RWPE2 (cell line): ENCODE results near the gene RELCH.

Source experiments
- ATAC-seq: fragments of 200-7000 bp; cut with Tn5 transposase; 3 replicates; pipeline ENCODE4 v1.9.1; 2021; ENCODE audit warnings: low read depth
- DNase-seq: peaks from one replicate; pipeline ENCODE4 v3.0.0-alpha.2; 2020; ENCODE audit warnings: low spot score
- H3K27ac ChIP-seq: fragments of 450-650 bp; 2 replicates; pipeline ENCODE4 v1.5.1; 2017; ENCODE audit warnings: mild to moderate bottlenecking; ENCODE audit not compliant: poor library complexity, severe bottlenecking
- H3K27me3 ChIP-seq: fragments of 250-450 bp; sonication (Bioruptor Pico); 2 replicates; pipeline ENCODE4 v1.5.1; 2021; ENCODE audit warnings: mild to moderate bottlenecking, moderate library complexity; ENCODE audit not compliant: insufficient read depth, poor library complexity, severe bottlenecking
- H3K36me3 ChIP-seq: fragments of 250-450 bp; sonication (Bioruptor Pico); 2 replicates; pipeline ENCODE4 v1.5.1; 2020; ENCODE audit warnings: low read depth, mild to moderate bottlenecking, moderate library complexity
- H3K4me1 ChIP-seq: fragments of 250-450 bp; sonication (Bioruptor Pico); 2 replicates; pipeline ENCODE4 v1.5.1; 2021; ENCODE audit warnings: mild to moderate bottlenecking, moderate library complexity; ENCODE audit not compliant: insufficient read depth, poor library complexity, severe bottlenecking
- H3K4me3 ChIP-seq: fragments of 250-450 bp; sonication (Bioruptor Pico); 2 replicates; pipeline ENCODE4 v1.5.1; 2021; ENCODE audit warnings: mild to moderate bottlenecking, moderate library complexity; ENCODE audit not compliant: severe bottlenecking
- H3K9me3 ChIP-seq: fragments of 250-450 bp; sonication (Bioruptor Pico); 2 replicates; pipeline ENCODE4 v1.5.1; 2021; ENCODE audit warnings: mild to moderate bottlenecking, moderate library complexity; ENCODE audit not compliant: severe bottlenecking
- TF ChIP-seq, protein P1 (sequence below): fragments of 450-650 bp; IDR thresholded peaks from one replicate; pipeline ENCODE4 v1.5.1; 2017; ENCODE audit warnings: mild to moderate bottlenecking, moderate library complexity; ENCODE audit not compliant: poor library complexity, severe bottlenecking

The RELCH gene

DNA sequence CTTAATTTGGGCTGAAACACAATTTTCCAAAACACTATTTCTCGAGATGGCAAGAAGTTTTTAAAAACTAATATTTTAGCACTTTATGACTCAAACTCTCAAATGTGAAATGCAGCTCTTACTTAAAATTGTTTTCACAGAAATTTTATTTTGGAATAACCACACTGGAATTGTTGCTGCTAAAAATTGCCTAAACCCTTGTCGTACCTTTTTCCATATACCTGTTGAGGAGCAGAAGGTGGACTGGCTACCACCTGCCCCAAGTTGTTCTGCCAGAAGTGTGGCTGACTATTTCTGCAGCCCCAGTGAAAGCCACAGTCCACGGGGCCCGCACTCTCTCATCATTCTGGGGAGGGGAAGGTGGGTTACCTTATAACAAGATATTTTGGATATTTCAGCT, 161.4 kb downstream of the RELCH start:
- H3K4me1 ChIP-seq = no peaks in the 10 kb centered on the region
- no peak overlapping the region for H3K27ac ChIP-seq
- H3K9me3 ChIP-seq = no peaks in the 10 kb centered on the region
- DNase-seq (no peak), ATAC-seq (no peak)
- TF ChIP-seq, protein P1, sequence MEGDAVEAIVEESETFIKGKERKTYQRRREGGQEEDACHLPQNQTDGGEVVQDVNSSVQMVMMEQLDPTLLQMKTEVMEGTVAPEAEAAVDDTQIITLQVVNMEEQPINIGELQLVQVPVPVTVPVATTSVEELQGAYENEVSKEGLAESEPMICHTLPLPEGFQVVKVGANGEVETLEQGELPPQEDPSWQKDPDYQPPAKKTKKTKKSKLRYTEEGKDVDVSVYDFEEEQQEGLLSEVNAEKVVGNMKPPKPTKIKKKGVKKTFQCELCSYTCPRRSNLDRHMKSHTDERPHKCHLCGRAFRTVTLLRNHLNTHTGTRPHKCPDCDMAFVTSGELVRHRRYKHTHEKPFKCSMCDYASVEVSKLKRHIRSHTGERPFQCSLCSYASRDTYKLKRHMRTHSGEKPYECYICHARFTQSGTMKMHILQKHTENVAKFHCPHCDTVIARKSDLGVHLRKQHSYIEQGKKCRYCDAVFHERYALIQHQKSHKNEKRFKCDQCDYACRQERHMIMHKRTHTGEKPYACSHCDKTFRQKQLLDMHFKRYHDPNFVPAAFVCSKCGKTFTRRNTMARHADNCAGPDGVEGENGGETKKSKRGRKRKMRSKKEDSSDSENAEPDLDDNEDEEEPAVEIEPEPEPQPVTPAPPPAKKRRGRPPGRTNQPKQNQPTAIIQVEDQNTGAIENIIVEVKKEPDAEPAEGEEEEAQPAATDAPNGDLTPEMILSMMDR = no peak
- H3K4me3 ChIP-seq = no peak overlapping the region
- H3K36me3 ChIP-seq = no peaks in the 10 kb centered on the region
- no peaks in the 10 kb centered on the region for H3K27me3 ChIP-seq

DNA sequence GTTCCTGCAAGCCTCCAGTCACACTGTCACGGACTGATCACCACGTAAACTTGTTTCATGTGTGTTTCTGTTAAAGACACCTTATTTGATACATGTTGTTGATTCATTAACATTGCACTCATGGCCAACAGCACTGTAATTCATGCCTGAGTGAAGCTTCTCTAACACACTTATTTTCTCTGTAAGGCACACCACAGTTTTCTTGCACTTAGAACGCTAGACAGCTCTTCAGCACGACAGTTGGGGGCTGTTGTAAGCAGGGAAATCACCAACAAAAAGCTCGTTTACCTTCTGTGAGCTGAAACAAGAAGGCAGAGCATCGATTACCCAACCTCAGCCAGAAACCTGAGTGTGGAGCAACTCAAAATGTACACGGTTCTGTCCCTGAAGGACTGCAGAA, 166.1 kb downstream of the RELCH start:
- TF ChIP-seq, protein P1 = no peak
- no peak overlapping the region for H3K27ac ChIP-seq
- ATAC-seq (no peak), DNase-seq (no peak)
- H3K4me3 ChIP-seq = no peak overlapping the region
- no peaks in the 10 kb centered on the region for H3K4me1 ChIP-seq
- no peaks in the 10 kb centered on the region for H3K9me3 ChIP-seq
- no peaks in the 10 kb centered on the region for H3K27me3 ChIP-seq
- no peaks in the 10 kb centered on the region for H3K36me3 ChIP-seq

DNA sequence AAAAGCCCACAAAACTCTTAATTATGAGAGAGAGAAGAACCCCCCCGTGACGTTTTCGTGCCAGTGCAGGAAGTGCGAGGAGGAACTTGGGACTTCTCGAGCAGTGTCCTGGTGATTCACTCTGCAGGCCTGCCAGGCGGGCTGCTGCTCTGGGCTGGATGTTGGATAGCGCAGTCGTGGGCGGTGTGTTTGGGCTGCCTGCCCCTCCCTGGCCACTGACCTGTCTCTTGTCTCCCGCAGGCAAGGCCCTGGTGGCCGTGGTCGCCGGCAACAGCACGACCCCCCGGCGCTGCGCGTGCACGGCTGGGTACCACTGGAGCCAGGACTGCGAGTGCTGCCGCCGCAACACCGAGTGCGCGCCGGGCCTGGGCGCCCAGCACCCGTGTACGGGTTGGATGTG, 167.1 kb downstream of the RELCH start:
- DNase-seq (no peak), ATAC-seq (no peak)
- Histone ChIP-seq H3K27ac (no peak overlapping the region), H3K9me3 (no peaks in the 10 kb centered on the region), H3K27me3 (no peaks in the 10 kb centered on the region), H3K4me1 (no peaks in the 10 kb centered on the region), H3K36me3 (no peaks in the 10 kb centered on the region), H3K4me3 (no peak overlapping the region)
- TF ChIP-seq, protein P1 = no peak

DNA sequence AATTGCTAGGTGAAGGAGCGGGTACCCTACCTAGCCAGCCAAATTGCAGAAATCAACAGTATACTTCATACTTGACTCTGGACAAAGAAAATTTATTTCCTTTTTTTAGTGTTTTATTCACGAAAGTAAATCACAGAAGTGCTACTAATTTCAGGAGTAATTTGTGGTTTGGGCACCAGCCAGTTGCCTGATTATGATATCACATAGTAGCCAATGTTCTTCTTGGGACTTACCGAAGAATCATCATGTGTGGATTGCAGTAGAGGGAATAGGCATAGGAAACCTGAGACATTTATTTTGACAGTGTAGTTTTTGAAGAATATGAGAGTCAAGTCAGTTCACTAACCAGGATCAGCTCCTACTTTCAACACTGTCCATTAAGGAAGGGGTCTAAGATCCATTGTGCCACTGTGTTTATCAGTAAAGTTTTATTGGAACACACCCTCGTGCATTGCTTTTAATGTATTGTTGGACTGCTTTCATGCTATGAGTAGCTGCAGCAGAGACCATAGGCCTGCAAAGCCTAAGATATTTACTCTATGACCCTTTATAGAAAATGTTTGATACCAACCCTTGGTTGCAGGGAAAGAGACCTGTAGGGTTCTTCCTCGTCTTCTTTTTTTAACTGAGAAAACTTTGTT, 170.1 kb downstream of the RELCH start:
- H3K9me3 ChIP-seq = no peaks in the 10 kb centered on the region
- no peak overlapping the region for H3K4me3 ChIP-seq
- H3K36me3 ChIP-seq = no peaks in the 10 kb centered on the region
- DNase-seq = no peak
- no peak for ATAC-seq
- H3K27ac ChIP-seq = no peak overlapping the region
- TF ChIP-seq, protein P1 = no peak
- H3K4me1 ChIP-seq = no peaks in the 10 kb centered on the region
- H3K27me3 ChIP-seq = no peaks in the 10 kb centered on the region
